SHP77 (cell line): ENCODE results near the gene EIF4A3.

ENCODE experiments used
- DNase-seq, 2 experiments: peaks; one replicate each; lab custom pipeline; 2025; lab: John Stamatoyannopoulos, UW

Gene EIF4A3

GRCh38 chr17:80147035-80147822 lies at the start of gene EIF4A3:
Gene EIF4A3 (minus strand): TSS chr17:80147128. CDS start chr17:80146961, 167 bp downstream.
- peak; percentile 100 for DNase-seq

- no peak for DNase-seq
Observed at GRCh38 chr17:80196652-80197051, 49.7 kb upstream of the EIF4A3 start.

- no peak for DNase-seq
Observed at GRCh38 chr17:80195671-80196529, 49.0 kb upstream of the EIF4A3 start.

GRCh38 chr17:80195141-80195540 lies 48.2 kb upstream of the EIF4A3 start:
- DNase-seq = peak in 1 of 2 experiments; percentile 85

GRCh38 chr17:80191865-80192661 lies 45.1 kb upstream of the EIF4A3 start:
- DNase-seq = no peak

- DNase-seq = peak; percentile 62 to 81
Observed at GRCh38 chr17:80191192-80191591, 44.3 kb upstream of the EIF4A3 start.

GRCh38 chr17:80190716-80191115 lies 43.8 kb upstream of the EIF4A3 start:
- DNase-seq = no peak

GRCh38 chr17:80189611-80190010 lies 42.7 kb upstream of the EIF4A3 start:
- DNase-seq = no peak

GRCh38 chr17:80187515-80187941 lies 40.6 kb upstream of the EIF4A3 start:
- DNase-seq = no peak

GRCh38 chr17:80187090-80187489 lies 40.2 kb upstream of the EIF4A3 start:
- DNase-seq = no peak

GRCh38 chr17:80185968-80186367 lies 39.0 kb upstream of the EIF4A3 start:
- DNase-seq = no peak

- DNase-seq = no peak
Observed at GRCh38 chr17:80184423-80184714, 37.4 kb upstream of the EIF4A3 start.

GRCh38 chr17:80183581-80184422 lies 36.9 kb upstream of the EIF4A3 start:
- DNase-seq = peak; percentile 68 to 71

- DNase-seq = no peak
Observed at GRCh38 chr17:80182845-80183223, 35.9 kb upstream of the EIF4A3 start.

GRCh38 chr17:80182118-80182844 lies 35.4 kb upstream of the EIF4A3 start:
- no peak for DNase-seq

- DNase-seq = no peak
Observed at GRCh38 chr17:80181431-80181830, 34.5 kb upstream of the EIF4A3 start.

- DNase-seq = peak; percentile 40 to 46
Observed at GRCh38 chr17:80180192-80180591, 33.3 kb upstream of the EIF4A3 start.

GRCh38 chr17:80177986-80178595 lies 31.2 kb upstream of the EIF4A3 start:
- no peak for DNase-seq

GRCh38 chr17:80176757-80177156 lies 29.8 kb upstream of the EIF4A3 start:
- no peak for DNase-seq

GRCh38 chr17:80173916-80174315 lies 27.0 kb upstream of the EIF4A3 start:
- DNase-seq = no peak
